Skeletal muscle satellite cell (primary cell): ENCODE data around the gene BMP2K. TPM values are rescaled to one million over a fixed set of nuclear protein-coding genes. Genes with fewer than 3 reads are reported as not detected.

ENCODE experiments used
- H3K27me3 ChIP-seq: 2 replicates; pipeline ENCODE4 v1.7.0; 2013; ENCODE audit warnings: low read length; ENCODE audit not compliant: control insufficient read depth, insufficient read depth
- H3K36me3 ChIP-seq: 2 replicates; pipeline ENCODE4 v1.7.0; 2013; ENCODE audit warnings: mild to moderate bottlenecking, control low read depth, low read length; ENCODE audit not compliant: insufficient read depth
- H3K4me1 ChIP-seq: 2 replicates; pipeline ENCODE4 v1.7.0; 2013; ENCODE audit warnings: low read length; ENCODE audit not compliant: control insufficient read depth, insufficient read depth
- H3K4me2 ChIP-seq: 2 replicates; pipeline ENCODE4 v1.7.0; 2013; ENCODE audit warnings: mild to moderate bottlenecking, low read length
- H3K4me3 ChIP-seq: 2 replicates; pipeline ENCODE4 v1.7.0; 2013; ENCODE audit warnings: low read length
- H3K9ac ChIP-seq: 2 replicates; pipeline ENCODE4 v1.7.0; 2013; ENCODE audit warnings: mild to moderate bottlenecking, low read depth, low read length, moderate library complexity
- H3K9me3 ChIP-seq: replicated peaks from 2 replicates; pipeline ENCODE4 v1.7.0; 2013; ENCODE audit warnings: mild to moderate bottlenecking, control low read depth, low read length
- small RNA-seq: library from RNA; depleted of rRNA; stranded (forward); fragments of <200 nt; gene quantifications from one replicate; pipeline ENCODE3, GENCODE V24; 2012

The BMP2K gene

GRCh38 chr4:78944381-78944780, 168.2 kb downstream of the BMP2K start:
- Histone ChIP-seq H3K4me2 (no peak overlapping the region), H3K4me1 (peaks cover 4% of the 10 kb centered on the region), H3K9ac (no peak overlapping the region), H3K9me3 (no peaks in the 10 kb centered on the region), H3K36me3 (no peaks in the 10 kb centered on the region), H3K27me3 (no peaks in the 10 kb centered on the region), H3K4me3 (no peak overlapping the region)

- H3K9ac ChIP-seq = no peak overlapping the region
- H3K4me1 ChIP-seq = no peaks in the 10 kb centered on the region
- H3K4me2 ChIP-seq = no peak overlapping the region
- H3K4me3 ChIP-seq = no peak overlapping the region
- no peaks in the 10 kb centered on the region for H3K9me3 ChIP-seq
- no peaks in the 10 kb centered on the region for H3K27me3 ChIP-seq
- no peaks in the 10 kb centered on the region for H3K36me3 ChIP-seq
These were observed 169.6 kb downstream of the BMP2K start for GRCh38 chr4:78945651-78946179.

GRCh38 chr4:78949735-78950134, 173.6 kb downstream of the BMP2K start:
- Histone ChIP-seq H3K27me3 (no peaks in the 10 kb centered on the region), H3K9me3 (no peaks in the 10 kb centered on the region), H3K36me3 (no peaks in the 10 kb centered on the region), H3K4me3 (no peak overlapping the region), H3K9ac (no peak overlapping the region), H3K4me1 (no peaks in the 10 kb centered on the region), H3K4me2 (no peak overlapping the region)

GRCh38 chr4:78951862-78952472, 175.8 kb downstream of the BMP2K start:
- Histone ChIP-seq H3K27me3 (no peaks in the 10 kb centered on the region), H3K4me3 (no peak overlapping the region), H3K4me1 (no peaks in the 10 kb centered on the region), H3K9me3 (no peaks in the 10 kb centered on the region), H3K4me2 (no peak overlapping the region), H3K9ac (no peak overlapping the region), H3K36me3 (no peaks in the 10 kb centered on the region)

- Histone ChIP-seq H3K9me3 (no peaks in the 10 kb centered on the region), H3K4me2 (no peak overlapping the region), H3K36me3 (no peaks in the 10 kb centered on the region), H3K4me1 (no peaks in the 10 kb centered on the region), H3K27me3 (no peaks in the 10 kb centered on the region), H3K4me3 (no peak overlapping the region), H3K9ac (no peak overlapping the region)
These were observed 177.1 kb downstream of the BMP2K start for GRCh38 chr4:78953231-78953630.

GRCh38 chr4:78953769-78954666, 177.9 kb downstream of the BMP2K start:
- Histone ChIP-seq H3K36me3 (no peaks in the 10 kb centered on the region), H3K9me3 (no peaks in the 10 kb centered on the region), H3K4me3 (no peak overlapping the region), H3K27me3 (no peaks in the 10 kb centered on the region), H3K4me2 (no peak overlapping the region), H3K4me1 (peaks cover 3% of the 10 kb centered on the region), H3K9ac (no peak overlapping the region)

GRCh38 chr4:78956975-78957374, 180.8 kb downstream of the BMP2K start:
- Histone ChIP-seq H3K9me3 (no peaks in the 10 kb centered on the region), H3K4me3 (no peak overlapping the region), H3K4me2 (no peak overlapping the region), H3K36me3 (no peaks in the 10 kb centered on the region), H3K27me3 (no peaks in the 10 kb centered on the region), H3K9ac (no peak overlapping the region), H3K4me1 (peaks cover 19% of the 10 kb centered on the region)

- Histone ChIP-seq H3K27me3 (no peaks in the 10 kb centered on the region), H3K4me3 (no peak overlapping the region), H3K9ac (no peak overlapping the region), H3K4me2 (no peak overlapping the region), H3K36me3 (no peaks in the 10 kb centered on the region), H3K4me1 (peaks cover 32% of the 10 kb centered on the region), H3K9me3 (no peaks in the 10 kb centered on the region)
These were observed 184.8 kb downstream of the BMP2K start for GRCh38 chr4:78960926-78961325.

Small RNA genes lying within 50 kb of the gene (small RNA-seq; reads per million reads assigned to genes)
- not detected for gene AC098818.1
- not detected for gene MIR5096
- gene RN7SL127P = not detected
